Measurements from ENCODE around the gene COL9A1. TPM values are rescaled to one million over a fixed set of nuclear protein-coding genes. Genes with fewer than 3 reads are reported as not detected.
"Not testable (repeated sequence)": the region's sequence is repeated elsewhere in the genome, so short reads cannot be mapped to it uniquely, and the experiment has no call there.

COL9A1 gene
- total RNA-seq, 1 donor from 2014 or later, result 0.08 TPM

DNA sequence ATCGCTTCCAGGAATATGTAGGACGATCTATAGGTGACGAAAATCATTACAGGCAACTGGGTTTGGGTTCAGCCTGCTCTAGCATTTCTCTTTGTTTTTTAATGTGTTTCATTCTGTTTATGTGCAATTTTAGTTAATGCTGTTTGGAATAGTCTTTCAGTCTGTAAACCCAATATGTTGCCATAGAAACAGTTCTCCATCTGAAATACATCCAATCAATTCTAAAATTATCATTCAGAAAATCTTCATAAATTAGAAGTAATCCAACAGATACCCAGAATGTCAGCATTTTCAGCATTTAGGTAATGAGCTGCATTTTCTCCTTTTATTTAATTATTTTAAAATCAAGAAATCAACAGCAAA lies 34.8 kb upstream of the COL9A1 start:
- H3K36me3 ChIP-seq, result no peaks in the 10 kb centered on the region
- peaks cover 16% of the 10 kb centered on the region for H3K9me3 ChIP-seq (replicated peaks)
- no peak overlapping the region for H3K4me3 ChIP-seq
- no peaks in the 10 kb centered on the region for H3K4me1 ChIP-seq
- intact Hi-C loops (cut with micrococcal nuclease), result no loop called here
- DNase-seq, result no peak
- peaks cover 5% of the 10 kb centered on the region for H3K27me3 ChIP-seq (ENCODE audit: low read depth)
- TF ChIP-seq, protein P1, sequence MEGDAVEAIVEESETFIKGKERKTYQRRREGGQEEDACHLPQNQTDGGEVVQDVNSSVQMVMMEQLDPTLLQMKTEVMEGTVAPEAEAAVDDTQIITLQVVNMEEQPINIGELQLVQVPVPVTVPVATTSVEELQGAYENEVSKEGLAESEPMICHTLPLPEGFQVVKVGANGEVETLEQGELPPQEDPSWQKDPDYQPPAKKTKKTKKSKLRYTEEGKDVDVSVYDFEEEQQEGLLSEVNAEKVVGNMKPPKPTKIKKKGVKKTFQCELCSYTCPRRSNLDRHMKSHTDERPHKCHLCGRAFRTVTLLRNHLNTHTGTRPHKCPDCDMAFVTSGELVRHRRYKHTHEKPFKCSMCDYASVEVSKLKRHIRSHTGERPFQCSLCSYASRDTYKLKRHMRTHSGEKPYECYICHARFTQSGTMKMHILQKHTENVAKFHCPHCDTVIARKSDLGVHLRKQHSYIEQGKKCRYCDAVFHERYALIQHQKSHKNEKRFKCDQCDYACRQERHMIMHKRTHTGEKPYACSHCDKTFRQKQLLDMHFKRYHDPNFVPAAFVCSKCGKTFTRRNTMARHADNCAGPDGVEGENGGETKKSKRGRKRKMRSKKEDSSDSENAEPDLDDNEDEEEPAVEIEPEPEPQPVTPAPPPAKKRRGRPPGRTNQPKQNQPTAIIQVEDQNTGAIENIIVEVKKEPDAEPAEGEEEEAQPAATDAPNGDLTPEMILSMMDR (IDR thresholded peaks at IDR 0.05; ENCODE audit: borderline replicate concordance), result no peak
- no peak overlapping the region for H3K27ac ChIP-seq (replicated peaks)

DNA sequence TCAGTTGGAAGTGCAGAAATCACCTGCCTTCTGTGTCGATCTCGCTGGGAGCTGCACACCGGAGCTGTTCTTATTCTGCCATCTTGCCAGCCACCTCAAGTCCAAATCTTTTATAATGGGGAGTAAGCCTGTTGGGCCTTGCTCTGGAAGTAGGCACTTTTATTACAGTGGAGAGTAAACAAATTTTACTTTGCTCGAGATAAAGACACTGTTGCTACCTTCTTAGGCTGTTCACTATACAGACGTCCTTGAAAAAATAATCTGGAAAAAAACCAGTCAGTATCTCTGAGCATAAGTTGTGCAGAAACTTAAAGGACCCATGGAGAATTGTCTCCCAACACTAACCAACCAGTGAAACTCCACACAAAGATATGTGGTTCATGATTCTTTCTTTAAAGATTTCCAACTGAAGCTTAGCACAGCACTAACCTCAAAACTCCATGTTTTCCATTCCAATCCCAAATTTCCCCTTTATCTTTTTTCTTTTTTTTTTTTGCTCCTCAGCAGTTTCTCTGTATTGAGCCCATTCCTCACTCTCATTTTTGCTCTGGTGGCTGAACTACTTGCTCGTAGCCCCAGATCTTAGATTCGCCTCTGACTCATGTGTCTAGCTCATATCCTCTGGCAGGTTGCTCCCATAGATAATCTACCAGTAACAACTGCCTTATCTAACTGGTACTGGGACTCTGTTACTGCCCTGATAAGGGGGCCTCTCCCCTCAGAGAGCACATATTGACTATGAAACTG lies 34.3 kb upstream of the COL9A1 start:
- Histone ChIP-seq H3K27me3 (ENCODE audit: low read depth) (peaks cover 5% of the 10 kb centered on the region), H3K4me3 (no peak overlapping the region), H3K4me1 (no peaks in the 10 kb centered on the region), H3K36me3 (no peaks in the 10 kb centered on the region), H3K27ac (replicated peaks) (no peak overlapping the region), H3K9me3 (replicated peaks) (peaks cover 18% of the 10 kb centered on the region)
- intact Hi-C loops (cut with micrococcal nuclease), result no loop called here
- TF ChIP-seq, protein P1 (IDR thresholded peaks at IDR 0.05; ENCODE audit: borderline replicate concordance), result no peak
- DNase-seq, result no peak

DNA sequence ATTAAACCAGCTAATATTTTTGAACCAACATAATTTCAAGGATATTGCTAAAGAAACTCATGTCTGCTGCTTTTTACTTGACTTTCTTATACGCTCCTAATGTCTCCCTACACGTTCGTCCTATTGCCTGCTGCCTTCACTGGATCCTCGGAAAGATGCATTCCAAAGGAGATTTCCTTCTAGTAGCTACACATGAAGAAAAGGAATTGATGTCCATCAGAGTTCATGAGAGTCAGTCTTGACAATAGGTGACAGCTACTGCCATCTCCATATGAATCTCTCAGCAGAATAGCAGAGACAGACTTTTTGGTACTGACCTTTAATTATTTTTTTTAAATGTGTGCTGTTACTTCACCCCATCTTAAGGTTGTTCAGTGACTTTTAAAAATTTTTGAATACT lies 24.2 kb upstream of the COL9A1 start:
- H3K4me1 ChIP-seq, result no peaks in the 10 kb centered on the region
- intact Hi-C loops (cut with micrococcal nuclease), result no loop called here
- H3K27me3 ChIP-seq (ENCODE audit: low read depth), result no peaks in the 10 kb centered on the region
- H3K9me3 ChIP-seq (replicated peaks), result peaks cover 15% of the 10 kb centered on the region
- no peak overlapping the region for H3K27ac ChIP-seq (replicated peaks)
- DNase-seq, result no peak
- H3K36me3 ChIP-seq, result no peaks in the 10 kb centered on the region
- TF ChIP-seq, protein P1 (IDR thresholded peaks at IDR 0.05; ENCODE audit: borderline replicate concordance), result no peak
- no peak overlapping the region for H3K4me3 ChIP-seq

- Histone ChIP-seq H3K27ac (replicated peaks) (no peak overlapping the region), H3K27me3 (ENCODE audit: low read depth) (no peaks in the 10 kb centered on the region), H3K4me3 (no peak overlapping the region), H3K4me1 (no peaks in the 10 kb centered on the region), H3K36me3 (no peaks in the 10 kb centered on the region), H3K9me3 (replicated peaks) (peaks cover under 1% of the 10 kb centered on the region)
- TF ChIP-seq, protein P1 (IDR thresholded peaks at IDR 0.05; ENCODE audit: borderline replicate concordance), result no peak
- intact Hi-C loops (cut with micrococcal nuclease), result no loop called here
- DNase-seq, result no peak
Measured at GRCh38 chr6:70325009-70325408, 22.1 kb upstream of the COL9A1 start.

DNA sequence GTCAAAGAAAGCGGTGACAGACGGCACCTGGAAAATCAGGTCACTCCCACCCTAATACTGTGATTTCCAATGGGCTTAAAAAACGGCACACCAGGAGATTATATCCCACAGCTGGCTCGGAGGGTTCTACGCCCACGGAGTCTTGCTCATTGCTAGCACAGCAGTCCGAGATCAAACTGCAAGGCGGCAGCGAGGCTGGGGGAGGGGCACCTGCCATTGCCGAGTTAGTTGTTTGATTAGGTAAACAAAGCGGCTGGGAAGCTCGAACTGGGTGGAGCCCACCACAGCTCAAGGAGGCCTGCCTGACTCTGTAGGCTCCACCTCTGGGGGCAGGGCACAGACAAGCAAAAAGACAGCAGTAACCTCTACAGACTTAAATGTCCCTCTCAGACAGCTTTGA lies 14.9 kb upstream of the COL9A1 start:
- intact Hi-C loops (cut with micrococcal nuclease), result loop anchor here (10.0 kb wide), 1 partner anchor 47 kb away; no protein-coding TSS in a partner anchor
- not testable (repeated sequence) for H3K4me3 ChIP-seq; H3K27ac ChIP-seq (replicated peaks); DNase-seq; H3K4me1 ChIP-seq; H3K36me3 ChIP-seq; H3K9me3 ChIP-seq (replicated peaks)
- peaks cover 20% of the 10 kb centered on the region for H3K27me3 ChIP-seq (ENCODE audit: low read depth)

GRCh38 chr6:70315079-70315751 lies 12.3 kb upstream of the COL9A1 start:
- H3K4me1 ChIP-seq, result no peaks in the 10 kb centered on the region
- no peaks in the 10 kb centered on the region for H3K9me3 ChIP-seq (replicated peaks)
- intact Hi-C loops (cut with micrococcal nuclease), result loop anchor here (10.0 kb wide), 1 partner anchor 50 kb away; no protein-coding TSS in a partner anchor
- TF ChIP-seq, protein P1 (IDR thresholded peaks at IDR 0.05; ENCODE audit: borderline replicate concordance), result no peak
- no peak overlapping the region for H3K27ac ChIP-seq (replicated peaks)
- no peak overlapping the region for H3K4me3 ChIP-seq
- DNase-seq, result no peak
- H3K27me3 ChIP-seq (ENCODE audit: low read depth), result peaks cover 24% of the 10 kb centered on the region
- no peaks in the 10 kb centered on the region for H3K36me3 ChIP-seq
